ENCODE measurements around the gene MELTF. TPM values are rescaled to one million over a fixed set of nuclear protein-coding genes. Genes with fewer than 3 reads are reported as not detected.

Gene MELTF
- total RNA-seq, 1 experiment from 2014 or later, result 7.3 TPM

DNA sequence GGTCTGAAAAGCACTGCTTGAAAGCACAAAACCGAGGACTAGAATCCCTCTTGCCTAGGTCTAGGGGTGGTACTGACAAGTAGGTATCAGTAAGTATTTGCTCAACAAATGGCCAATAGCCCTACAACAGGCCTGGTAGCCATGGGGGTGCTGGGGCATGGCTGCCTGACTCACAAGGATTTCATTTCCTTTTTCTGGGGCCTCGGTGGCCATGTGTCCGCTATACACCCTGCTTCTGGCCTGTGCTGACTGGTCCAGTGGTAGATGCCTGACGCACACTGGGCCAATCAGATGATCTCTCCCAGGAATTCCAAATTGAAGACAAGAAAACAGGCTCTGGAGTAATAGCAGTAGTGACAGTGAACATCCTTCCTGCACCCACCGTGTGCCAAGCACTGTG, 29.4 kb downstream of the MELTF start (continued):
- TF ChIP-seq, protein P1, sequence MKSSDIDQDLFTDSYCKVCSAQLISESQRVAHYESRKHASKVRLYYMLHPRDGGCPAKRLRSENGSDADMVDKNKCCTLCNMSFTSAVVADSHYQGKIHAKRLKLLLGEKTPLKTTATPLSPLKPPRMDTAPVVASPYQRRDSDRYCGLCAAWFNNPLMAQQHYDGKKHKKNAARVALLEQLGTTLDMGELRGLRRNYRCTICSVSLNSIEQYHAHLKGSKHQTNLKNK (CRISPR knock-in tag; IDR thresholded peaks at IDR 0.05), result no peak

DNA sequence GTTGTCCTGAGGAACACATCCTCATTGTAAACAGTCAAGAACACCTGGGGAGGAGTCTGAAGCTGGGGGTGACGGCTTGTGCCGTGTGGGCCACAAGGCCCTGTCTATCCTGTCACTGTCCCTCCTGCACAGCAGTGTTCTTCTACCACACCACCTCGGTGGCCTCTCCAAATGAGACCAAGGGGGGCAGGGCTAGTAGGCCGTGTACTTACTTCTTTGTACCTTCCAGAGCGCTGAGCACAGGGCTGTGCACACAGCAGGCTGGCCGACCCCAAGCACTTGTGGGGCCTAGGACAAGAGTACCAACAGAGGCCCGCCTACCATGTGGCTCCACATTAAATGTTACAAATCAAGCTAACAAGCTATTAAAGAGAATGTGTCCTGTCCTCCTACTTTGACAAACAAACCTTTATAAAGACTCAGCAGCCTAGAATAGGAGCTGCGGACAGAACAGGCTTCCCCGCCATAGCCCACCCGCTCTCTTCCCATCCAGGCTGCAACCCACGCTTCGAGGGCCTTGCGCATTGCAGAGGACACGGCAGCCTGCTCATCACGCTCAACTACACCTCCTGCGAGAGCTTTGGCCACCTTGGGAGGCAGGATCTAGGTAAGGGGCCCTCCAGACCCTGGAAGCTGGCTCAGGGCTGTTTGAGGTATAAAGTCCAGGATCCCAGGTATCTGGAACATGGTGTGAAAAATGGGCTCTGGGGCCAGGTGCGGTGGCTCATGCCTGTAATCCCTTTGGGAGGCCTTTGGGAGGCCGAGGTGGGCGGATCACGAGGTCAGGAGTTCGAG, 30.5 kb downstream of the MELTF start:
- H3K4me1 Mint-ChIP-seq, result peaks cover 10% of the 10 kb centered on the region

DNA sequence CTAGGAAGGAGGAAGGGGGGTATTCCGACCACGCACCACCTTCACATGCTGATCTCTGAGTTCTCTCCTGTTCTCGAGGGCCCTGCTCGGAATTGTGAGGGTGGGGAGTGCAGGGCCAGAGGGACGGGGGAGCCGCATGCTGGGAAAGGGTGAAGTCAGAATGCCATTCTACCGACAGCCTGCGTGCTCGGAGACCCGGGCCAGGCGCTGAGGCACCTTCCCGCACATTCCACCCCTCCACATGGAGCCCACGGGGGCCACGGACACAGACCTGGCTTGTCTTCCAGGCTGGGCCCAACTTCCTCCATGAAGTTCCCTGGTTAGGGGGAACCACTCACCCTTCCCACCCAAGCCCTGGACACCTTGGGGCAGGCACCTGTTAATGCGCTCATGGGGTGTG, 32.3 kb downstream of the MELTF start:
- ATAC-seq, result no peak
- H3K27me3 Mint-ChIP-seq (ENCODE audit: low read depth), result peaks cover 9% of the 10 kb centered on the region
- no peak for DNase-seq (ENCODE audit: low spot score)
- no peak overlapping the region for H3K27ac Mint-ChIP-seq
- H3K9me3 Mint-ChIP-seq, result no peaks in the 10 kb centered on the region
- CTCF ChIA-PET, result no interaction called here
- H3K4me3 Mint-ChIP-seq, result no peak overlapping the region
- POLR2A ChIA-PET, result no interaction called here
- H3K4me1 Mint-ChIP-seq, result peaks cover 8% of the 10 kb centered on the region; the same call in 1 of the 2 replicates
- H3K36me3 Mint-ChIP-seq, result no peaks in the 10 kb centered on the region
- TF ChIP-seq, protein P2, sequence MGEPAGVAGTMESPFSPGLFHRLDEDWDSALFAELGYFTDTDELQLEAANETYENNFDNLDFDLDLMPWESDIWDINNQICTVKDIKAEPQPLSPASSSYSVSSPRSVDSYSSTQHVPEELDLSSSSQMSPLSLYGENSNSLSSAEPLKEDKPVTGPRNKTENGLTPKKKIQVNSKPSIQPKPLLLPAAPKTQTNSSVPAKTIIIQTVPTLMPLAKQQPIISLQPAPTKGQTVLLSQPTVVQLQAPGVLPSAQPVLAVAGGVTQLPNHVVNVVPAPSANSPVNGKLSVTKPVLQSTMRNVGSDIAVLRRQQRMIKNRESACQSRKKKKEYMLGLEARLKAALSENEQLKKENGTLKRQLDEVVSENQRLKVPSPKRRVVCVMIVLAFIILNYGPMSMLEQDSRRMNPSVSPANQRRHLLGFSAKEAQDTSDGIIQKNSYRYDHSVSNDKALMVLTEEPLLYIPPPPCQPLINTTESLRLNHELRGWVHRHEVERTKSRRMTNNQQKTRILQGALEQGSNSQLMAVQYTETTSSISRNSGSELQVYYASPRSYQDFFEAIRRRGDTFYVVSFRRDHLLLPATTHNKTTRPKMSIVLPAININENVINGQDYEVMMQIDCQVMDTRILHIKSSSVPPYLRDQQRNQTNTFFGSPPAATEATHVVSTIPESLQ (CRISPR knock-in tag; IDR thresholded peaks at IDR 0.05), result no peak
- TF ChIP-seq, protein P3, sequence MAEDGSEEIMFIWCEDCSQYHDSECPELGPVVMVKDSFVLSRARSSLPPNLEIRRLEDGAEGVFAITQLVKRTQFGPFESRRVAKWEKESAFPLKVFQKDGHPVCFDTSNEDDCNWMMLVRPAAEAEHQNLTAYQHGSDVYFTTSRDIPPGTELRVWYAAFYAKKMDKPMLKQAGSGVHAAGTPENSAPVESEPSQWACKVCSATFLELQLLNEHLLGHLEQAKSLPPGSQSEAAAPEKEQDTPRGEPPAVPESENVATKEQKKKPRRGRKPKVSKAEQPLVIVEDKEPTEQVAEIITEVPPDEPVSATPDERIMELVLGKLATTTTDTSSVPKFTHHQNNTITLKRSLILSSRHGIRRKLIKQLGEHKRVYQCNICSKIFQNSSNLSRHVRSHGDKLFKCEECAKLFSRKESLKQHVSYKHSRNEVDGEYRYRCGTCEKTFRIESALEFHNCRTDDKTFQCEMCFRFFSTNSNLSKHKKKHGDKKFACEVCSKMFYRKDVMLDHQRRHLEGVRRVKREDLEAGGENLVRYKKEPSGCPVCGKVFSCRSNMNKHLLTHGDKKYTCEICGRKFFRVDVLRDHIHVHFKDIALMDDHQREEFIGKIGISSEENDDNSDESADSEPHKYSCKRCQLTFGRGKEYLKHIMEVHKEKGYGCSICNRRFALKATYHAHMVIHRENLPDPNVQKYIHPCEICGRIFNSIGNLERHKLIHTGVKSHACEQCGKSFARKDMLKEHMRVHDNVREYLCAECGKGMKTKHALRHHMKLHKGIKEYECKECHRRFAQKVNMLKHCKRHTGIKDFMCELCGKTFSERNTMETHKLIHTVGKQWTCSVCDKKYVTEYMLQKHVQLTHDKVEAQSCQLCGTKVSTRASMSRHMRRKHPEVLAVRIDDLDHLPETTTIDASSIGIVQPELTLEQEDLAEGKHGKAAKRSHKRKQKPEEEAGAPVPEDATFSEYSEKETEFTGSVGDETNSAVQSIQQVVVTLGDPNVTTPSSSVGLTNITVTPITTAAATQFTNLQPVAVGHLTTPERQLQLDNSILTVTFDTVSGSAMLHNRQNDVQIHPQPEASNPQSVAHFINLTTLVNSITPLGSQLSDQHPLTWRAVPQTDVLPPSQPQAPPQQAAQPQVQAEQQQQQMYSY (CRISPR knock-in tag; IDR thresholded peaks at IDR 0.05), result no peak
- TF ChIP-seq CREB1 (CRISPR knock-in tag; IDR thresholded peaks at IDR 0.05) (no peak), ZNF423 (CRISPR knock-in tag; IDR thresholded peaks at IDR 0.05) (no peak), TEAD1 (CRISPR knock-in tag; IDR thresholded peaks at IDR 0.05) (no peak), EMX1 (CRISPR knock-in tag; IDR thresholded peaks at IDR 0.05) (no peak), ZNF232 (CRISPR knock-in tag; IDR thresholded peaks at IDR 0.05) (no peak), GRHL2 (CRISPR knock-in tag; IDR thresholded peaks at IDR 0.05; ENCODE audit: insufficient replicate concordance, severe bottlenecking) (no peak), RELA (CRISPR knock-in tag; IDR thresholded peaks at IDR 0.05; ENCODE audit: borderline replicate concordance) (no peak), ZBTB21 (CRISPR knock-in tag; IDR thresholded peaks at IDR 0.05; ENCODE audit: borderline replicate concordance) (no peak), NR1H2 (CRISPR knock-in tag; IDR thresholded peaks at IDR 0.05) (no peak), NFYB (CRISPR knock-in tag; conservative IDR thresholded peaks at IDR 0.05; ENCODE audit: low read depth) (no peak), JAZF1 (CRISPR knock-in tag; IDR thresholded peaks at IDR 0.05) (no peak)
- TF ChIP-seq, protein P4, sequence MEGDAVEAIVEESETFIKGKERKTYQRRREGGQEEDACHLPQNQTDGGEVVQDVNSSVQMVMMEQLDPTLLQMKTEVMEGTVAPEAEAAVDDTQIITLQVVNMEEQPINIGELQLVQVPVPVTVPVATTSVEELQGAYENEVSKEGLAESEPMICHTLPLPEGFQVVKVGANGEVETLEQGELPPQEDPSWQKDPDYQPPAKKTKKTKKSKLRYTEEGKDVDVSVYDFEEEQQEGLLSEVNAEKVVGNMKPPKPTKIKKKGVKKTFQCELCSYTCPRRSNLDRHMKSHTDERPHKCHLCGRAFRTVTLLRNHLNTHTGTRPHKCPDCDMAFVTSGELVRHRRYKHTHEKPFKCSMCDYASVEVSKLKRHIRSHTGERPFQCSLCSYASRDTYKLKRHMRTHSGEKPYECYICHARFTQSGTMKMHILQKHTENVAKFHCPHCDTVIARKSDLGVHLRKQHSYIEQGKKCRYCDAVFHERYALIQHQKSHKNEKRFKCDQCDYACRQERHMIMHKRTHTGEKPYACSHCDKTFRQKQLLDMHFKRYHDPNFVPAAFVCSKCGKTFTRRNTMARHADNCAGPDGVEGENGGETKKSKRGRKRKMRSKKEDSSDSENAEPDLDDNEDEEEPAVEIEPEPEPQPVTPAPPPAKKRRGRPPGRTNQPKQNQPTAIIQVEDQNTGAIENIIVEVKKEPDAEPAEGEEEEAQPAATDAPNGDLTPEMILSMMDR (IDR thresholded peaks at IDR 0.05), result no peak
- TF ChIP-seq, protein P5, sequence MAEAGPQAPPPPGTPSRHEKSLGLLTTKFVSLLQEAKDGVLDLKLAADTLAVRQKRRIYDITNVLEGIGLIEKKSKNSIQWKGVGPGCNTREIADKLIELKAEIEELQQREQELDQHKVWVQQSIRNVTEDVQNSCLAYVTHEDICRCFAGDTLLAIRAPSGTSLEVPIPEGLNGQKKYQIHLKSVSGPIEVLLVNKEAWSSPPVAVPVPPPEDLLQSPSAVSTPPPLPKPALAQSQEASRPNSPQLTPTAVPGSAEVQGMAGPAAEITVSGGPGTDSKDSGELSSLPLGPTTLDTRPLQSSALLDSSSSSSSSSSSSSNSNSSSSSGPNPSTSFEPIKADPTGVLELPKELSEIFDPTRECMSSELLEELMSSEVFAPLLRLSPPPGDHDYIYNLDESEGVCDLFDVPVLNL (CRISPR knock-in tag; IDR thresholded peaks at IDR 0.05; ENCODE audit: borderline replicate concordance, low read depth), result no peak
- TF ChIP-seq, protein P6, sequence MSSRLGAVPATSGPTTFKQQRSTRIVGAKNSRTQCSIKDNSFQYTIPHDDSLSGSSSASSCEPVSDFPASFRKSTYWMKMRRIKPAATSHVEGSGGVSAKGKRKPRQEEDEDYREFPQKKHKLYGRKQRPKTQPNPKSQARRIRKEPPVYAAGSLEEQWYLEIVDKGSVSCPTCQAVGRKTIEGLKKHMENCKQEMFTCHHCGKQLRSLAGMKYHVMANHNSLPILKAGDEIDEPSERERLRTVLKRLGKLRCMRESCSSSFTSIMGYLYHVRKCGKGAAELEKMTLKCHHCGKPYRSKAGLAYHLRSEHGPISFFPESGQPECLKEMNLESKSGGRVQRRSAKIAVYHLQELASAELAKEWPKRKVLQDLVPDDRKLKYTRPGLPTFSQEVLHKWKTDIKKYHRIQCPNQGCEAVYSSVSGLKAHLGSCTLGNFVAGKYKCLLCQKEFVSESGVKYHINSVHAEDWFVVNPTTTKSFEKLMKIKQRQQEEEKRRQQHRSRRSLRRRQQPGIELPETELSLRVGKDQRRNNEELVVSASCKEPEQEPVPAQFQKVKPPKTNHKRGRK (CRISPR knock-in tag; IDR thresholded peaks at IDR 0.05; ENCODE audit: borderline replicate concordance), result no peak
- TF ChIP-seq, protein P7, sequence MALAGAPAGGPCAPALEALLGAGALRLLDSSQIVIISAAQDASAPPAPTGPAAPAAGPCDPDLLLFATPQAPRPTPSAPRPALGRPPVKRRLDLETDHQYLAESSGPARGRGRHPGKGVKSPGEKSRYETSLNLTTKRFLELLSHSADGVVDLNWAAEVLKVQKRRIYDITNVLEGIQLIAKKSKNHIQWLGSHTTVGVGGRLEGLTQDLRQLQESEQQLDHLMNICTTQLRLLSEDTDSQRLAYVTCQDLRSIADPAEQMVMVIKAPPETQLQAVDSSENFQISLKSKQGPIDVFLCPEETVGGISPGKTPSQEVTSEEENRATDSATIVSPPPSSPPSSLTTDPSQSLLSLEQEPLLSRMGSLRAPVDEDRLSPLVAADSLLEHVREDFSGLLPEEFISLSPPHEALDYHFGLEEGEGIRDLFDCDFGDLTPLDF (CRISPR knock-in tag; IDR thresholded peaks at IDR 0.05), result no peak

More for the DNA sequence above, 30.5 kb downstream of the MELTF start:
- ATAC-seq, result no peak
- CTCF ChIA-PET, result no interaction called here
- no peak overlapping the region for H3K27ac Mint-ChIP-seq
- TF ChIP-seq, protein P8, sequence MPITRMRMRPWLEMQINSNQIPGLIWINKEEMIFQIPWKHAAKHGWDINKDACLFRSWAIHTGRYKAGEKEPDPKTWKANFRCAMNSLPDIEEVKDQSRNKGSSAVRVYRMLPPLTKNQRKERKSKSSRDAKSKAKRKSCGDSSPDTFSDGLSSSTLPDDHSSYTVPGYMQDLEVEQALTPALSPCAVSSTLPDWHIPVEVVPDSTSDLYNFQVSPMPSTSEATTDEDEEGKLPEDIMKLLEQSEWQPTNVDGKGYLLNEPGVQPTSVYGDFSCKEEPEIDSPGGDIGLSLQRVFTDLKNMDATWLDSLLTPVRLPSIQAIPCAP (CRISPR knock-in tag; IDR thresholded peaks at IDR 0.05), result no peak
- POLR2A ChIA-PET, result interaction anchor here (0.6 kb wide), 1 partner anchor 385 kb away, joined by 4 read pairs; no protein-coding TSS in a partner anchor
- no peak overlapping the region for H3K4me3 Mint-ChIP-seq
- no peak for DNase-seq (ENCODE audit: low spot score)
- H3K9me3 Mint-ChIP-seq, result no peaks in the 10 kb centered on the region
- peaks cover 14% of the 10 kb centered on the region for H3K27me3 Mint-ChIP-seq (ENCODE audit: low read depth)
- H3K36me3 Mint-ChIP-seq, result no peaks in the 10 kb centered on the region
